ENCODE measurements around the gene RGL1.

GRCh38 chr1:183914276-183914675, 109.4 kb downstream of the RGL1 start:
- TF ChIP-seq CTCF (IDR thresholded peaks at IDR 0.05) (no peak), POLR2A (IDR thresholded peaks at IDR 0.05) (no peak), EP300 (IDR thresholded peaks at IDR 0.05) (no peak)

All from tibial nerve (tissue), 4 donors.